ENCODE measurements around the gene DSCAM.

GRCh38 chr21:40186045-40186444 lies 660.9 kb downstream of the DSCAM start:
- no peak for TF ChIP-seq CTCF (IDR thresholded peaks at IDR 0.05; ENCODE audit: insufficient read depth, low read length, poor library complexity, severe bottlenecking)
- TF ChIP-seq EZH2phosphoT487 (conservative IDR thresholded peaks at IDR 0.05; ENCODE audit: low read length): no peak

Measured in SU-DHL-6 (cell line).